Astrocyte (in vitro differentiated cells and primary cell): ENCODE measurements around the gene TACR1. TPM values are rescaled to one million over a fixed set of nuclear protein-coding genes. Genes with fewer than 3 reads are reported as not detected.

Source experiments
- DNase-seq: peaks from one replicate; pipeline ENCODE4 v3.0.0-alpha.2; 2010; ENCODE audit warnings: low read depth
- FAIRE-seq: peaks from 2 replicates; lab custom pipeline; 2011; peaks lifted over from hg19 to GRCh38; lab: Jason Lieb, UNC
- H2AFZ ChIP-seq: 2 replicates; pipeline ENCODE4 v1.6.0; 2012; ENCODE audit warnings: low read depth, low read length, inconsistent platforms
- H3K27ac ChIP-seq: 2 replicates; pipeline ENCODE4 v1.5.1; 2011; ENCODE audit warnings: low read depth, low read length, inconsistent platforms
- H3K27me3 ChIP-seq: 2 replicates; pipeline ENCODE4 v1.6.0; 2011; ENCODE audit warnings: low read length, inconsistent platforms; ENCODE audit not compliant: insufficient read depth
- H3K36me3 ChIP-seq: 2 replicates; pipeline ENCODE4 v1.5.1; 2011; ENCODE audit warnings: low read length, inconsistent platforms; ENCODE audit not compliant: insufficient read depth
- H3K4me1 ChIP-seq: 2 replicates; pipeline ENCODE4 v1.5.1; 2011; ENCODE audit warnings: low read length, inconsistent platforms; ENCODE audit not compliant: insufficient read depth
- H3K4me2 ChIP-seq: 2 replicates; pipeline ENCODE4 v1.6.0; 2012; ENCODE audit warnings: low read length, inconsistent platforms
- H3K4me3 ChIP-seq: 2 replicates; pipeline ENCODE4 v1.5.1; 2011; ENCODE audit warnings: low read depth, mild to moderate bottlenecking, low read length, inconsistent platforms; ENCODE audit not compliant: insufficient read depth
- H3K79me2 ChIP-seq: 2 replicates; pipeline ENCODE4 v1.6.0; 2012; ENCODE audit warnings: mild to moderate bottlenecking, low read length, inconsistent platforms; ENCODE audit not compliant: insufficient read depth
- H3K9ac ChIP-seq: 2 replicates; pipeline ENCODE4 v1.6.0; 2012; ENCODE audit warnings: mild to moderate bottlenecking, low read length, inconsistent platforms
- H3K9me3 ChIP-seq: 2 replicates; pipeline ENCODE4 v1.5.1; 2012; ENCODE audit warnings: low read depth, mild to moderate bottlenecking, low read length, inconsistent platforms; ENCODE audit not compliant: insufficient read depth
- H4K20me1 ChIP-seq: 2 replicates; pipeline ENCODE4 v1.6.0; 2012; ENCODE audit warnings: low read length, inconsistent platforms; ENCODE audit not compliant: insufficient read depth
- H3K27ac Mint-ChIP-seq: one replicate; pipeline ENCODE4 v1.8.0; 2021; ENCODE audit warnings: mild to moderate bottlenecking, mixed read lengths; ENCODE audit not compliant: unreplicated experiment
- H3K27me3 Mint-ChIP-seq: one replicate; pipeline ENCODE4 v1.8.0; 2021; ENCODE audit warnings: low read depth, mixed read lengths; ENCODE audit not compliant: unreplicated experiment
- H3K36me3 Mint-ChIP-seq: one replicate; pipeline ENCODE4 v1.8.0; 2021; ENCODE audit warnings: low read depth, mixed read lengths; ENCODE audit not compliant: unreplicated experiment
- H3K4me1 Mint-ChIP-seq: one replicate; pipeline ENCODE4 v1.8.0; 2021; ENCODE audit warnings: low read depth, mixed read lengths; ENCODE audit not compliant: unreplicated experiment
- H3K4me3 Mint-ChIP-seq: one replicate; pipeline ENCODE4 v1.8.0; 2021; ENCODE audit warnings: mild to moderate bottlenecking, moderate library complexity, mixed read lengths; ENCODE audit not compliant: unreplicated experiment
- H3K9me3 Mint-ChIP-seq: one replicate; pipeline ENCODE4 v1.8.0; 2021; ENCODE audit warnings: mild to moderate bottlenecking, mixed read lengths; ENCODE audit not compliant: unreplicated experiment
- CTCF ChIP-seq: IDR thresholded peaks from 2 replicates; pipeline ENCODE4 v1.5.1; 2011; ENCODE audit warnings: low read depth, mild to moderate bottlenecking, inconsistent platforms, low read length, moderate library complexity; ENCODE audit not compliant: insufficient read depth
- EZH2 ChIP-seq: IDR thresholded peaks from 2 replicates; pipeline ENCODE4 v1.6.1; 2012; ENCODE audit warnings: mild to moderate bottlenecking, low read length, inconsistent platforms; ENCODE audit not compliant: insufficient read depth
- total RNA-seq: library from RNA; stranded (reverse); gene quantifications from 2 replicates; pipeline ENCODE4 v1.2.1, GENCODE V29; 2021

TACR1 gene
- total RNA-seq, 1 donor from 2014 or later: not detected

- FAIRE-seq (no peak), DNase-seq (no peak)
- Mint-ChIP-seq H3K4me1 (no peaks in the 10 kb centered on the region), H3K27ac (no peak overlapping the region), H3K36me3 (no peaks in the 10 kb centered on the region), H3K9me3 (no peaks in the 10 kb centered on the region), H3K27me3 (no peaks in the 10 kb centered on the region), H3K4me3 (no peak overlapping the region)
- Histone ChIP-seq H4K20me1 (no peaks in the 10 kb centered on the region), H3K4me1 (no peaks in the 10 kb centered on the region), H3K4me3 (no peak overlapping the region), H3K27me3 (no peaks in the 10 kb centered on the region), H3K36me3 (no peaks in the 10 kb centered on the region), H3K27ac (no peak overlapping the region), H3K9me3 (no peaks in the 10 kb centered on the region), H2AFZ (no peak overlapping the region), H3K9ac (no peak overlapping the region), H3K4me2 (no peak overlapping the region), H3K79me2 (no peaks in the 10 kb centered on the region)
- TF ChIP-seq EZH2 (no peak), CTCF (no peak)
Measured at GRCh38 chr2:75035444-75036353, 163.6 kb downstream of the TACR1 start.

GRCh38 chr2:75033516-75033915 lies 165.8 kb downstream of the TACR1 start:
- Mint-ChIP-seq H3K27ac (no peak overlapping the region), H3K36me3 (no peaks in the 10 kb centered on the region), H3K4me1 (peaks cover 3% of the 10 kb centered on the region), H3K9me3 (no peaks in the 10 kb centered on the region), H3K27me3 (no peaks in the 10 kb centered on the region), H3K4me3 (no peak overlapping the region)
- TF ChIP-seq EZH2 (no peak), CTCF (no peak)
- Histone ChIP-seq H3K9ac (no peak overlapping the region), H3K9me3 (no peaks in the 10 kb centered on the region), H2AFZ (no peak overlapping the region), H3K27me3 (no peaks in the 10 kb centered on the region), H3K79me2 (no peaks in the 10 kb centered on the region), H3K4me1 (no peaks in the 10 kb centered on the region), H3K4me2 (no peak overlapping the region), H3K4me3 (no peak overlapping the region), H3K36me3 (no peaks in the 10 kb centered on the region), H4K20me1 (no peaks in the 10 kb centered on the region), H3K27ac (no peak overlapping the region)
- DNase-seq: no peak
- no peak for FAIRE-seq
